Mesenchymal stem cell (in vitro differentiated cells and primary cell): ENCODE measurements around the gene EML1.
"Not testable (repeated sequence)": the region's sequence is repeated elsewhere in the genome, so short reads cannot be mapped to it uniquely, and the experiment has no call there.

Experiments used
- DNase-seq: peaks from one replicate; pipeline ENCODE4 v3.0.0-alpha.2; 2013
- H2AFZ ChIP-seq: one replicate; pipeline ENCODE4 v1.6.1; 2013; ENCODE audit warnings: low read depth, mild to moderate bottlenecking, control low read depth, inconsistent platforms, low read length, moderate library complexity
- H2AK5ac ChIP-seq: 2 replicates; pipeline ENCODE4 v1.6.1; 2013; ENCODE audit warnings: low read length, moderate library complexity, mild to moderate bottlenecking, inconsistent platforms; ENCODE audit not compliant: severe bottlenecking
- H2BK120ac ChIP-seq: one replicate; pipeline ENCODE4 v1.6.1; 2013; ENCODE audit warnings: low read depth, mild to moderate bottlenecking, inconsistent platforms, low read length, moderate library complexity
- H2BK12ac ChIP-seq, 2 experiments: one replicate each; pipeline ENCODE4 v1.6.1; 2013; ENCODE audit warnings: inconsistent platforms in 2 of 2, low read length in 2 of 2, mild to moderate bottlenecking in 2 of 2, moderate library complexity in 2 of 2, control low read depth in 1 of 2
- H2BK15ac ChIP-seq: one replicate; pipeline ENCODE4 v1.6.1; 2013; ENCODE audit warnings: mild to moderate bottlenecking, low read depth, inconsistent platforms; ENCODE audit not compliant: poor library complexity, severe bottlenecking
- H2BK5ac ChIP-seq: 2 replicates; pipeline ENCODE4 v1.6.1; 2013; ENCODE audit warnings: low read depth, mild to moderate bottlenecking, low read length, control low read depth, inconsistent platforms; ENCODE audit not compliant: poor library complexity, severe bottlenecking
- H3K14ac ChIP-seq, 2 experiments: one replicate each; pipeline ENCODE4 v1.6.1; 2013; ENCODE audit warnings: inconsistent platforms in 2 of 2, low read length in 2 of 2, control low read depth in 1 of 2, mild to moderate bottlenecking in 1 of 2, moderate library complexity in 1 of 2
- H3K18ac ChIP-seq, 2 experiments: one replicate each; pipeline ENCODE4 v1.6.1; 2013; ENCODE audit warnings: inconsistent platforms in 2 of 2, low read length in 2 of 2, control low read depth in 1 of 2, low read depth in 1 of 2, mild to moderate bottlenecking in 1 of 2
- H3K23ac ChIP-seq, 2 experiments: one replicate each; pipeline ENCODE4 v1.6.1; 2013; ENCODE audit warnings: inconsistent platforms in 2 of 2, low read length in 2 of 2, mild to moderate bottlenecking in 2 of 2, moderate library complexity in 2 of 2, control low read depth in 1 of 2
- H3K27ac ChIP-seq: 2 replicates; pipeline ENCODE4 v1.5.1; 2013; ENCODE audit warnings: mild to moderate bottlenecking, moderate library complexity, low read length, control low read depth, inconsistent platforms; ENCODE audit not compliant: poor library complexity, severe bottlenecking
- H3K27me3 ChIP-seq, 2 experiments: 2 replicates each; pipeline versions ENCODE4 v1.6.1 to v1.7.0; 2013; ENCODE audit warnings: low read length in 2 of 2, mild to moderate bottlenecking in 2 of 2, moderate library complexity in 2 of 2, control low read depth in 1 of 2, inconsistent platforms in 1 of 2; ENCODE audit not compliant: control insufficient read depth in 1 of 2, insufficient read depth in 1 of 2
- H3K36me3 ChIP-seq, 2 experiments: 2 replicates each; pipeline versions ENCODE4 v1.6.1 to v1.7.0; 2013; ENCODE audit warnings: low read length in 2 of 2, control low read depth in 1 of 2, inconsistent platforms in 1 of 2, low read depth in 1 of 2, mild to moderate bottlenecking in 1 of 2; ENCODE audit not compliant: insufficient read depth in 2 of 2, control insufficient read depth in 1 of 2
- H3K4ac ChIP-seq, 2 experiments: one replicate each; pipeline ENCODE4 v1.6.1; 2013; ENCODE audit warnings: inconsistent platforms in 2 of 2, low read length in 2 of 2, mild to moderate bottlenecking in 2 of 2, moderate library complexity in 2 of 2, control low read depth in 1 of 2, low read depth in 1 of 2
- H3K4me1 ChIP-seq: 2 replicates; pipeline ENCODE4 v1.6.1; 2013; ENCODE audit warnings: low read depth, low read length, control low read depth; ENCODE audit not compliant: control insufficient read depth, insufficient read depth
- H3K4me2 ChIP-seq: 2 replicates; pipeline ENCODE4 v1.6.1; 2013; ENCODE audit warnings: low read length, mild to moderate bottlenecking, inconsistent platforms; ENCODE audit not compliant: poor library complexity, severe bottlenecking
- H3K4me3 ChIP-seq, 2 experiments: 2 replicates each; pipeline versions ENCODE4 v1.5.1 to v1.7.0; 2013; ENCODE audit warnings: low read length in 2 of 2, mild to moderate bottlenecking in 2 of 2, control low read depth in 1 of 2, low read depth in 1 of 2; ENCODE audit not compliant: insufficient read depth in 1 of 2
- H3K79me1 ChIP-seq: replicated peaks from 2 replicates; pipeline ENCODE4 v1.6.1; 2013; ENCODE audit warnings: mild to moderate bottlenecking, control low read depth, low read length, inconsistent platforms; ENCODE audit not compliant: poor library complexity, severe bottlenecking
- H3K9ac ChIP-seq: 2 replicates; pipeline ENCODE4 v1.7.0; 2013; ENCODE audit warnings: mild to moderate bottlenecking, low read length, moderate library complexity
- H3K9me3 ChIP-seq: 2 replicates; pipeline ENCODE4 v1.7.0; 2013; ENCODE audit warnings: mild to moderate bottlenecking, low read length; ENCODE audit not compliant: control insufficient read depth
- H4K8ac ChIP-seq: one replicate; pipeline ENCODE4 v1.6.1; 2013; ENCODE audit warnings: inconsistent platforms, mild to moderate bottlenecking, low read length, moderate library complexity
- H4K91ac ChIP-seq: one replicate; pipeline ENCODE4 v1.6.1; 2013; ENCODE audit warnings: mild to moderate bottlenecking, low read length, inconsistent platforms
- WGBS: methylation state at CpG from one replicate; pipeline ENCODE4 v1.1.7; 2013; ENCODE audit warnings: mixed read lengths; 5-methylcytosine and 5-hydroxymethylcytosine counted together

Gene EML1

DNA sequence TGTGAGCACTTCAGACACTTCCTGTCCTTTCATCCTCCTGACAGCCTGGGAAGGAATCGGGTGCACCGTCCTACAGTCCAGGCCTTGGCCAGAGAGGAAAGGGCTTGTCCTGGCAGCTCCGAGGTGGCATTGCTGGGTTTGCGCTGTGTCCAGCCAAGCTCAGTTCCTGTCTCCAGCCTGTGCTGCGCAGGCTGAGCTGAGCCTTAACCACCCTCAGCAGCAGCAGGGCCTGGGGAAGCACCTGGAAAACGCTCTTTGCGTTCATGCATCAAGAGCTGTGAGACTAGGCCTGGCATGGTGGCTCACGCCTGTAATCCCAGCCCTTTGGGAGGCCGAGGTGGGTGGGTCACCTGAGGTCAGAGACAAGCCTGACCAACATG, 33.7 kb upstream of the EML1 start:
- no peak overlapping the region for H3K9ac ChIP-seq
- H3K4me1 ChIP-seq, result peaks cover 47% of the 10 kb centered on the region
- no peak overlapping the region for H2AFZ ChIP-seq
- H3K4ac ChIP-seq, result no peak overlapping the region
- no peak overlapping the region for H2BK5ac ChIP-seq
- 82% methylated on average over 9 of the region's 9 CpGs for WGBS
- H3K4me2 ChIP-seq, result no peak overlapping the region
- H2BK120ac ChIP-seq, result no peak overlapping the region
- H3K14ac ChIP-seq, result no peak overlapping the region
- no peak for DNase-seq
- H3K9me3 ChIP-seq, result no peaks in the 10 kb centered on the region
- no peak overlapping the region for H3K23ac ChIP-seq
- H2BK15ac ChIP-seq, result no peak overlapping the region
- no peaks in the 10 kb centered on the region for H3K79me1 ChIP-seq
- H3K18ac ChIP-seq, result no peak overlapping the region
- H2BK12ac ChIP-seq, result no peak overlapping the region
- no peaks in the 10 kb centered on the region for H3K27me3 ChIP-seq
- no peak overlapping the region for H3K27ac ChIP-seq
- H4K91ac ChIP-seq, result no peak overlapping the region
- no peak overlapping the region for H2AK5ac ChIP-seq
- H4K8ac ChIP-seq, result no peak overlapping the region
- H3K36me3 ChIP-seq, result no peaks in the 10 kb centered on the region
- H3K4me3 ChIP-seq, result no peak overlapping the region

GRCh38 chr14:99760817-99761216, 32.4 kb upstream of the EML1 start:
- Histone ChIP-seq H4K8ac (no peak overlapping the region), H3K9ac (no peak overlapping the region), H3K18ac (no peak overlapping the region), H3K27ac (no peak overlapping the region), H3K27me3 (no peaks in the 10 kb centered on the region), H3K4me1 (peaks cover 36% of the 10 kb centered on the region), H2BK15ac (no peak overlapping the region), H4K91ac (no peak overlapping the region), H3K4ac (no peak overlapping the region), H3K23ac (no peak overlapping the region), H2AK5ac (no peak overlapping the region), H3K9me3 (no peaks in the 10 kb centered on the region), H2BK5ac (no peak overlapping the region), H2AFZ (no peak overlapping the region), H3K14ac (no peak overlapping the region), H3K79me1 (no peaks in the 10 kb centered on the region), H2BK12ac (no peak overlapping the region), H3K4me2 (no peak overlapping the region), H2BK120ac (no peak overlapping the region), H3K36me3 (no peaks in the 10 kb centered on the region), H3K4me3 (no peak overlapping the region)
- 92% methylated on average over 5 of the region's 5 CpGs for WGBS
- DNase-seq, result no peak

- not testable (repeated sequence) for H2BK120ac ChIP-seq, DNase-seq, H3K23ac ChIP-seq, H2AK5ac ChIP-seq, H3K27me3 ChIP-seq, H2BK5ac ChIP-seq, H4K91ac ChIP-seq, H2AFZ ChIP-seq, H3K9me3 ChIP-seq, H3K14ac ChIP-seq, H3K4me3 ChIP-seq, H3K4me2 ChIP-seq, H4K8ac ChIP-seq, H3K27ac ChIP-seq, H3K4ac ChIP-seq, H3K9ac ChIP-seq, H3K79me1 ChIP-seq, H3K18ac ChIP-seq, H2BK15ac ChIP-seq, H2BK12ac ChIP-seq, H3K36me3 ChIP-seq
- 85% methylated on average over 4 of the region's 4 CpGs for WGBS
- H3K4me1 ChIP-seq, result peaks cover 23% of the 10 kb centered on the region
Measured at GRCh38 chr14:99762911-99763310, 30.3 kb upstream of the EML1 start.

DNA sequence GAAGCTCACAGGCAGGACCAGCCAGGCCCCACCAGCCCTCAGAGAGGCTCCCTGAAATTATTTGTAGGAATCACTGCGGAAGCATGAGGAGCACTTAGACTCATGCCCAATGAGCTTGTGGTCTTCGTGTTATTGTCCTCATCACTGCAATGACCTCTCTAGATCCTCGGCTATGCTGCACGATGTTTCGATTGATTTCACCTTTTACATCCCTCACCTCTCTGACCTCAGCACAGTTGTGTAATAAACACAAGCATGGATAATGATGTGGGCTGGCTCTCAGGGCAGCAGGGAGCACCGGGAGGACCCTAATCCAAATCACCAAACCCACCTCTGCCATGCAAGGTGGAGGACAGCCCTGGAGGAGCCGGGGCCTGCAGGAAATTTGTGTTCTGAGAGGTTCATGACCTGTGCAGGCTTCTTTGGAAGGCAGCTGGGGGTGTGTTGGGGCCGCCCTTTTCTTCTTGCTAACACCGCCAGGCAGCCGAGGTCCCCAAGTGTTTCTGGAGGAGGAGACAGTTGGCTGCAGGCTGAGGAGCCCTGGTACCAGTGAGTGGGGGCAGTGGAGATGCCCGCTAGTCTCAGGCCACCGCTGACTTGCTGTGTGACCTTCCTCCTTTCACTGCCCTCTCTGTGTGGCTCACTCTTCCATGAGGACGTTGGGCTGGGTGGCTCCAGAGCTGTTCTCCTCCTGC, 29.5 kb upstream of the EML1 start:
- Histone ChIP-seq H3K9ac (no peak overlapping the region), H2BK12ac (no peak overlapping the region), H3K36me3 (no peaks in the 10 kb centered on the region), H4K91ac (no peak overlapping the region), H3K27me3 (no peaks in the 10 kb centered on the region), H3K23ac (no peak overlapping the region), H3K4me2 (no peak overlapping the region), H2BK5ac (no peak overlapping the region), H2AFZ (no peak overlapping the region), H3K4me3 (no peak overlapping the region), H3K79me1 (no peaks in the 10 kb centered on the region), H2AK5ac (no peak overlapping the region), H4K8ac (no peak overlapping the region), H3K9me3 (no peaks in the 10 kb centered on the region), H2BK120ac (no peak overlapping the region), H3K4me1 (peaks cover 15% of the 10 kb centered on the region), H3K27ac (no peak overlapping the region), H3K14ac (no peak overlapping the region), H3K18ac (no peak overlapping the region), H3K4ac (no peak overlapping the region), H2BK15ac (no peak overlapping the region)
- 85% methylated on average over 9 of the region's 13 CpGs for WGBS
- no peak for DNase-seq
